GM12873 (cell line): Measurements from ENCODE around the gene NTN1.

ENCODE experiments used
- CTCF ChIP-seq: IDR thresholded peaks from 2 replicates; pipeline ENCODE4 v1.5.1; 2012; ENCODE audit warnings: low read depth, mild to moderate bottlenecking, moderate library complexity, low read length, control low read depth; ENCODE audit not compliant: insufficient read depth; ENCODE audit errors: missing control alignments

The NTN1 gene

DNA sequence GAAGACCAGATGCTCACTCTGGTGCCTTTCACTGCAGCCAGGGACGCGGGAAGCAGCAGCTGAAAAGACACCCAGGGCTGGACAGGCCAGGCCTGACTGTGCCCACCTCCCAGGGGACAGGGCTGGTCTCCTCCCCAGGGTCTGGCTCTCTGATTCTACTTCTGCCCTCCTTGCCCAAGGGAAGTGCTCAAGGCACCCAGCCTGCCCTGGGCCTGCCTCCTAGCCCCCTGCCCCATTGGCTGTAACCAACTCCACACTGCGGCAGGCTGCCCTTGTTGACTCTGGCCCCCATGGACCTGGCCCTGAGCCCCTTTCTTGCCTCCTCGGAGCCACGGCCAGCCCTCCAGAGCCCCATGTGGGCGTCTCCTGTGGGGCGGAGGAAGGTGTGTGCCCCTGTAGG is 212.5 kb downstream of the NTN1 start:
- no peak for TF ChIP-seq CTCF

DNA sequence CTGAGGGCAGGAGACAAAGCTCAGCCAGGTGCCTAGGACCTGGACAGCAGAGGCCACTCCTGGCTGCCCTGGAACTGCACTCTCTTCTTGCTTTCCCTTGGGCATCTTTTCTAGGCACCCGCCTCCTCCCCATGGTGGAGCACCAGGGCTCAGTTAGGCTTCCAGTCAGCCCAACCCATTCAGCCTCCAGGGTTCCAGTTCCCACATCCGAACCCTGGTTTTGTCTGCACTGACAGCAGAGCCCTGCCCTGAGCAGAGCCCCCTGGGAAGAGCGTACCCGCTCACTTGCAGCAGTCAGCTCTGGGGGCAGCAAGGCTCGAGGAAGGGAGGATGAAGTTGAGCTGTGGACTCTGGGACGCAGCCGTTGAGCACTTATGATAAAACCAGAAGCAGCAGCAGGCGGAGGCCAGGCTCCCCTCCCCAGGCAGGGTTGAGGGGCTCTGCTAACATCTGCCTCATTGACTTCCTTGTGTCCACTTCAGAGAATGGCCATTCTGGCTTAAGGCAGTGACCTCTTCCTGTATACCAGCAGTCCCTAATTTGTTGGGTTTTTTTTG is 213.2 kb downstream of the NTN1 start:
- no peak for TF ChIP-seq CTCF

- TF ChIP-seq CTCF, result no peak
Observed at GRCh38 chr17:9235346-9235745, 214.0 kb downstream of the NTN1 start.

DNA sequence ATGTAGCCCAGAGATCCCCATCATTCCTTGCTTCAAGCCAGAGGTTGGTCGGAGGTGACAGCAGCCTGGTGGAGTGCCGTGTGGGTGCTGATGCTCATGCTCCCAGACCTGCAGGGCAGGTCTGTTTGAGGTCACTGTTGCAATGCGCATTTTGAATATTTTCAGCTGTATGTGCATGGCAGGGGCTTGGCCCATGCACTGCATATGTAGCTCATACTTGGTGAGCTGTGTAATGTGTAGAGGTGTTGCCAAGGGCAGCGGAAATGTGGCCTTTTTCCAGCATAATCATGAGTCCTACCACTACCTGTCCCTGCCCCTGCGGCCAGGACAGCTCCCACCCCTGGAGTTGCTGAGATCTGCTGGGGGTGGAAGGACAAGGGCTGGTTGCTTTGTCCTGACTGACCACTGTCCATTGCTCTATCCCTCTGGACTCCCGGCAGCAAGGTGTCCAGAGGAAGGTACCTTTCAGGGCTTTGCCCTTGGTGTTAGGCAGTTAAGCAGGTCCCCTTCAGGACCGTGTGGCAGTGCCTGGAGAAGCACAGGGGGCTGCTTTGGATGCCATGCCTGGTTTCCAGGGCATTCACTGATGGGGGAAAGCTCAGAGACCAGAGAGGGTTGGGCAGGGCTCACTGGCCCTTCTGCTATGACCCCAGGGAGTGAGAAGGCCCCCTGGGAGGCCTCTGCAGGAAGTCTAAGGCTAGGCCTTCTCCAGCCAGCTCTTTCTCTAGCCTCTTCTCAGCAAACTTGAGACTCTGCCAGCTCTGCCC is 215.2 kb downstream of the NTN1 start:
- TF ChIP-seq CTCF, result no peak

- no peak for TF ChIP-seq CTCF
Observed at GRCh38 chr17:9237053-9237410, 215.7 kb downstream of the NTN1 start.

DNA sequence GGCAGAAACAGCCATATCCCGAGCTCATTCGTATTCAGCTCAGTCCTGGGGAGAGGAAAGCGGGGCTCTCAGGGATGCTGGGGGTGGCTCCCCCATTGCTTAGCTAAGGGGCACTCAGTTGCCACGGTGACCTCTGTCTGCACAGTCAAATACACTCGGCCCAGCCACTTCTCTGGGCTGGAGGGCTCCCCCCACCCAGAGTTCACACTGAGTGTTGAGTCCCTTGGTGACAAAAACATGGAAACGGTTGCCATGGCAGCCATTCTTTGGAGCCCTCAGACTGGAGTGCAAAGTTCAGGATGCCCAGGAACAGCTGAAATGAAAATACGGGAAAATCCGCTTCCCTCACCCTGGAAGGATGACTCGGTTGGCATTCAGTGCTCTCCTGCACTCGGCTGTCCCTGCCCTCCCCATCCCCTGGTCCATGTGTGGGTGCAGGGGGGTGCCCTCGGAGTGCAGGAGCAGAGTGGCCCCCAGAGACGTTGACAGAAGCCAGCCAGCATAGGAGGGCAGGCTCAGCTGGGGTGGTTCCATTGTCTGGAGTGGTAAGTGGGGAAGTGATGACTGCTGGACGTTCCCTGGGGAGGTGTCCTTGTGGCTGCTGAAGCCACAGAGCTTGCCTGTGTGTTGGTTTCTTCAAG is 216.5 kb downstream of the NTN1 start:
- TF ChIP-seq CTCF, result no peak

- TF ChIP-seq CTCF, result no peak
Observed at GRCh38 chr17:9238340-9239245, 217.3 kb downstream of the NTN1 start.
